HCT116 (cell line): ENCODE measurements around the gene PDGFA. TPM values are rescaled to one million over a fixed set of nuclear protein-coding genes. Genes with fewer than 3 reads are reported as not detected.

Experiments
- ATAC-seq: fragments of 200-7000 bp; cut with Tn5 transposase; 2 replicates; pipeline ENCODE4 v1.9.1; 2020; ENCODE audit warnings: mild to moderate bottlenecking, moderate library complexity
- BruUV-seq: library from RNA; stranded (reverse); fragments of 400-500 nt; replicated peaks from 2 replicates; lab custom pipeline; 2021; lab: Mats Ljungman, UMichigan
- CTCF ChIA-PET: fragments of 300-600 bp; sonication (Branson Sonifier 250); formaldehyde crosslinking; loops from one replicate; lab custom pipeline; 2021; ENCODE audit warnings: antibody characterized with exemption; lab: Charles Lee
- POLR2A ChIA-PET: fragments of 300-600, 350-600 bp; sonication (Branson Sonifier 250); formaldehyde crosslinking; loops from one replicate; lab custom pipeline; 2021; ENCODE audit warnings: antibody characterized with exemption; lab: Charles Lee
- RAD21 ChIA-PET, 2 experiments: fragments of 300-600 bp; sonication (Branson Sonifier 250); formaldehyde crosslinking; loops; one replicate each; lab custom pipeline; 2023; ENCODE audit warnings: low total read pairs in 2 of 2; ENCODE audit not compliant: uncharacterized antibody in 2 of 2, unreplicated experiment in 2 of 2, low non-redundant PET in 1 of 2; lab: Charles Lee
- DNase-seq: peaks from one replicate; pipeline ENCODE4 v3.0.0-alpha.2; 2010; ENCODE audit warnings: low read depth, low spot score
- H2AFZ ChIP-seq: fragments of 200-600 bp; shearing (Covaris generic), sonication (generic); 2 replicates; pipeline ENCODE4 v1.6.1; 2017; ENCODE audit warnings: low read depth, mixed run types, mixed read lengths, antibody characterized with exemption, low read length; ENCODE audit not compliant: poor library complexity, severe bottlenecking
- H3K27ac ChIP-seq: 2 replicates; pipeline ENCODE4 v1.5.1; 2012; ENCODE audit warnings: low read depth, low read length
- H3K27me3 ChIP-seq: fragments of 200-600 bp; sonication (generic); 2 replicates; pipeline ENCODE4 v1.6.1; 2016; ENCODE audit warnings: mixed run types, low read length, mixed read lengths; ENCODE audit not compliant: insufficient read depth
- H3K36me3 ChIP-seq, 2 experiments: fragments of 200-500 bp in 1 of 2; fragments of 200-600 bp in 1 of 2; sonication (Bioruptor generic) in 1 of 2; sonication (generic) in 1 of 2; 2 replicates each; pipeline versions ENCODE4 v1.5.1 to v1.6.1; 2014 to 2016; ENCODE audit warnings: low read length in 2 of 2, inconsistent platforms in 1 of 2, mixed read lengths in 1 of 2, mixed run types in 1 of 2; ENCODE audit not compliant: insufficient read depth in 2 of 2, control insufficient read depth in 1 of 2
- H3K4me1 ChIP-seq, 2 experiments: fragments of 200-600 bp in 1 of 2; sonication (generic) in 1 of 2; 2 replicates each; pipeline versions ENCODE4 v1.5.1 to v1.6.1; 2012 to 2017; ENCODE audit warnings: low read length in 2 of 2, inconsistent platforms in 1 of 2, mild to moderate bottlenecking in 1 of 2, mixed read lengths in 1 of 2, mixed run types in 1 of 2, moderate library complexity in 1 of 2; ENCODE audit not compliant: insufficient read depth in 2 of 2, control insufficient read depth in 1 of 2
- H3K4me2 ChIP-seq: fragments of 200-600 bp; sonication (generic); 2 replicates; pipeline ENCODE4 v1.6.1; 2017; ENCODE audit warnings: mixed run types, low read length, mixed read lengths
- H3K4me3 ChIP-seq, 2 experiments: fragments of 200-600 bp in 1 of 2; sonication (generic) in 1 of 2; replicated peaks in 1 of 2; 2 replicates each; pipeline ENCODE4 v1.5.1; 2011 to 2016; ENCODE audit warnings: low read length in 2 of 2, control low read depth in 1 of 2, low read depth in 1 of 2, mild to moderate bottlenecking in 1 of 2, mixed read lengths in 1 of 2, mixed run types in 1 of 2
- H3K79me2 ChIP-seq: fragments of 200-600 bp; sonication (generic); 2 replicates; pipeline ENCODE4 v1.6.1; 2017; ENCODE audit warnings: mild to moderate bottlenecking, mixed run types, low read length, moderate library complexity, mixed read lengths; ENCODE audit not compliant: insufficient read depth
- H3K9ac ChIP-seq: fragments of 200-600 bp; sonication (generic); 2 replicates; pipeline ENCODE4 v1.6.1; 2016; ENCODE audit warnings: low read length, mixed read lengths
- H3K9me2 ChIP-seq: fragments of 200-600 bp; sonication (generic), shearing (Covaris generic); 2 replicates; pipeline ENCODE4 v1.6.1; 2017; ENCODE audit warnings: mixed run types, mild to moderate bottlenecking, moderate library complexity; ENCODE audit not compliant: insufficient read depth
- H3K9me3 ChIP-seq, 2 experiments: fragments of 200-500 bp in 1 of 2; fragments of 200-600 bp in 1 of 2; sonication (Bioruptor generic) in 1 of 2; sonication (generic) in 1 of 2; 2 replicates each; pipeline ENCODE4 v1.6.1; 2014 to 2017; ENCODE audit warnings: low read length in 2 of 2, mixed read lengths in 2 of 2, inconsistent platforms in 1 of 2, low read depth in 1 of 2, mild to moderate bottlenecking in 1 of 2, mixed run types in 1 of 2, moderate library complexity in 1 of 2; ENCODE audit not compliant: control insufficient read depth in 1 of 2, insufficient read depth in 1 of 2
- H4K20me1 ChIP-seq: fragments of 200-600 bp; sonication (generic), shearing (Covaris generic); 2 replicates; pipeline ENCODE4 v1.6.1; 2017; ENCODE audit warnings: mixed run types, mild to moderate bottlenecking, moderate library complexity; ENCODE audit not compliant: insufficient read depth
- ATF3 ChIP-seq: IDR thresholded peaks from 2 replicates; pipeline ENCODE4 v1.6.1; 2012
- CBX3 ChIP-seq: IDR thresholded peaks from 2 replicates; pipeline ENCODE4 v1.6.1; 2012; ENCODE audit warnings: low read depth
- CEBPB ChIP-seq: IDR thresholded peaks from 2 replicates; pipeline ENCODE4 v1.6.1; 2012; ENCODE audit warnings: low read depth
- CTCF ChIP-seq, 3 experiments: fragments of 200-600 bp in 1 of 3; sonication (generic) in 1 of 3; IDR thresholded peaks in 2 of 3; conservative IDR thresholded peaks in 1 of 3; 2 replicates each; pipeline ENCODE4 v1.5.1; 2012 to 2017; ENCODE audit warnings: low read depth in 2 of 3, low read length in 2 of 3, antibody characterized with exemption in 1 of 3, borderline replicate concordance in 1 of 3, control low read depth in 1 of 3, mild to moderate bottlenecking in 1 of 3, mixed read lengths in 1 of 3, mixed run types in 1 of 3, moderate library complexity in 1 of 3; ENCODE audit not compliant: insufficient read depth in 1 of 3
- EGR1 ChIP-seq: IDR thresholded peaks from 2 replicates; pipeline ENCODE4 v1.6.1; 2012; ENCODE audit warnings: low read depth
- FOSL1 ChIP-seq: IDR thresholded peaks from 2 replicates; pipeline ENCODE4 v1.6.1; 2012; ENCODE audit warnings: low read depth
- POLR2AphosphoS5 ChIP-seq: IDR thresholded peaks from 2 replicates; pipeline ENCODE4 v1.6.1; 2011; ENCODE audit warnings: mild to moderate bottlenecking, low read depth, low read length, moderate library complexity
- SIN3A ChIP-seq: IDR thresholded peaks from 2 replicates; pipeline ENCODE4 v1.6.1; 2012; ENCODE audit warnings: low read depth
- TCF7L2 ChIP-seq: IDR thresholded peaks from 2 replicates; pipeline ENCODE4 v1.7.0; 2011; ENCODE audit warnings: borderline replicate concordance, inconsistent platforms; ENCODE audit not compliant: insufficient read depth, insufficient read length; ENCODE audit errors: extremely low read depth
- ZBTB33 ChIP-seq: IDR thresholded peaks from 2 replicates; pipeline ENCODE4 v1.6.1; 2011; ENCODE audit warnings: mild to moderate bottlenecking, low read length, moderate library complexity; ENCODE audit not compliant: insufficient replicate concordance; ENCODE audit errors: extremely low read depth
- ZFX ChIP-seq: fragments of 450-650 bp; IDR thresholded peaks from 2 replicates; pipeline ENCODE4 v1.6.1; 2017
- intact Hi-C: fragments of 100-400 bp; cut with micrococcal nuclease; formaldehyde crosslinking; loops from 2 replicates; pipeline ENCODE4 v1.10.0; 2022
- total RNA-seq: library from RNA; stranded (reverse); gene quantifications from one replicate; pipeline ENCODE4 v1.2.1, GENCODE V29; 2021; ENCODE audit not compliant: unreplicated experiment

Gene PDGFA
- total RNA-seq, 1 experiment from 2014 or later: 44.7 TPM

DNA sequence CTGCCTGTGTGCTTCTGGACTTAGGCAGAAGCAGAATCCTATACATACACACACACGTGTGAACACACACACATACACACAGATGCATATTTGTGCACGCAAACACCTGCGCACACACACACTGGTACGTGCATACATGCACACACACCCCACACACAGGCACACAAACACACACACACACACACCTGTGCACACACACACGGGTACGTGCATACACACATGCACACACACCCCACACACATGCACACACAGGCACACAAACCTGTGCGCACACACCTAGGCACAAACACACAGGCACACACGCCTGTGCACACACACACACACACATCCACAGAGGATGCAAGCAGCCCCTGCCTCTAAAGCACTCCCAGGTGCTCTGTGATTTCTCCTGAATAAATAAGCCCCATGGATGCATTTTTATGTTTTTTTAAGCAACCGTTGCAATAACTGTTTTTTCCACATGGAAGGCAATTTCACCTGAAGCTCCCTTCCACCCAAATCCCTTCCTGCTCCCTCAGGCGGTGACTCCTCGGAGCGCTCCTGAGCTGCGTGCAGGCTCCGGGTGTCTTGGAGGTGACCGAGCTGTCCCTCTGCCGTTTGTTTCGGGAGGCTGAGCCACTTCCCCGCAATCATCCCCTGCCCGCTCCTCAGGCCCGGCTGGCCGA lies 41.5 kb upstream of the PDGFA start (continued):
- TF ChIP-seq ZBTB33: no peak
- TF ChIP-seq, all 23 proteins: peak for 0

- no peak overlapping the region for H3K27ac ChIP-seq
- no peak overlapping the region for H3K9ac ChIP-seq
- intact Hi-C loops: no loop called here
- no peaks in the 10 kb centered on the region for H3K36me3 ChIP-seq
- H3K9me2 ChIP-seq: no peaks in the 10 kb centered on the region
- DNase-seq (no peak), ATAC-seq (no peak)
- no peak overlapping the region for H3K4me2 ChIP-seq
- H2AFZ ChIP-seq: no peak overlapping the region
- H4K20me1 ChIP-seq: no peaks in the 10 kb centered on the region
- CTCF ChIA-PET: no interaction called here
- POLR2A ChIA-PET: no interaction called here
- H3K9me3 ChIP-seq: peaks cover 0 to 4% of the 10 kb centered on the region in 2 experiments; a peak in 1 of 4 replicates
- no TSS peak for BruUV-seq
- H3K79me2 ChIP-seq: no peaks in the 10 kb centered on the region
- no peaks in the 10 kb centered on the region for H3K27me3 ChIP-seq
- H3K4me3 ChIP-seq: no peak overlapping the region
- RAD21 ChIA-PET: no interaction called here
- no peak for TF ChIP-seq TCF7L2
- H3K4me1 ChIP-seq: no peaks in the 10 kb centered on the region
Observed at GRCh38 chr7:559396-559705, 39.7 kb upstream of the PDGFA start.

DNA sequence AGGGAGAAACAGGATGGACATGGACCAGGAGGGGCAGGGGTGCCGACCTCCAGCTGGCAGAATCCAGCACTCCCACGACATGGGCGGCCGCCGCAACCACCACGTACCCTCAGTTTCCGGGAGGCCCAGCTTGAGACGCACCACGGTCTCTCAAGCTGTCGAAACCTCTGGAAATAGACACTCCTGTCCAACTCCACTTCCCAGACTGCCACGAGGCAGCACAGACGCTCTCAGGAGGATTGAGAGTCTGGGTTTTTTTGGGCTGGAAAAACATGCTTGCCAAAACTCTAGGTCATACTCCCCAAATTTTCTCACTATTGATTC lies 37.9 kb upstream of the PDGFA start:
- RAD21 ChIA-PET: no interaction called here
- no peak for ATAC-seq
- no peaks in the 10 kb centered on the region for H3K9me2 ChIP-seq
- H2AFZ ChIP-seq: no peak overlapping the region
- H4K20me1 ChIP-seq: no peaks in the 10 kb centered on the region
- H3K79me2 ChIP-seq: no peaks in the 10 kb centered on the region
- no peaks in the 10 kb centered on the region for H3K36me3 ChIP-seq
- H3K4me3 ChIP-seq: no peak overlapping the region
- no peaks in the 10 kb centered on the region for H3K4me1 ChIP-seq
- H3K27me3 ChIP-seq: no peaks in the 10 kb centered on the region
- peaks cover 0 to 4% of the 10 kb centered on the region in 2 experiments; a peak in 1 of 4 replicates for H3K9me3 ChIP-seq
- no peak for DNase-seq
- POLR2A ChIA-PET: no interaction called here
- H3K27ac ChIP-seq: no peak overlapping the region
- CTCF ChIA-PET: no interaction called here
- intact Hi-C loops: no loop called here
- no peak for TF ChIP-seq POLR2AphosphoS5
- no peak for TF ChIP-seq CEBPB
- TF ChIP-seq FOSL1: no peak
- no peak for TF ChIP-seq TCF7L2
- no peak for TF ChIP-seq SIN3A
- no peak for TF ChIP-seq ATF3
- no peak for TF ChIP-seq CTCF (IDR thresholded peaks at IDR 0.05 in 2 of 3, conservative IDR thresholded peaks at IDR 0.05 in 1 of 3; ENCODE audit: borderline replicate concordance in 1 of 3, insufficient read depth in 1 of 3, low read depth in 2 of 3, low read length in 2 of 3)
- TF ChIP-seq ZFX: no peak
- no peak for TF ChIP-seq CBX3
- no peak for TF ChIP-seq EGR1
- no peak overlapping the region for H3K4me2 ChIP-seq
- no peak overlapping the region for H3K9ac ChIP-seq
- BruUV-seq: no TSS peak
